H7 (cell line): ENCODE data around the gene MYRIP. TPM values are rescaled to one million over a fixed set of nuclear protein-coding genes. Genes with fewer than 3 reads are reported as not detected.

Experiments used
- DNase-seq: peaks from one replicate; pipeline ENCODE4 v3.0.0; 2012
- H3K27me3 ChIP-seq: 2 replicates; pipeline ENCODE4 v1.6.0; 2011; ENCODE audit warnings: mild to moderate bottlenecking, low read length; ENCODE audit not compliant: control insufficient read depth, insufficient read depth
- H3K36me3 ChIP-seq: replicated peaks from 2 replicates; pipeline ENCODE4 v1.5.1; 2011; ENCODE audit warnings: low read length; ENCODE audit not compliant: control insufficient read depth, insufficient read depth
- H3K4me3 ChIP-seq: 2 replicates; pipeline ENCODE4 v1.5.1; 2011; ENCODE audit warnings: low read depth, mild to moderate bottlenecking, control low read depth, low read length, moderate library complexity; ENCODE audit not compliant: insufficient read depth
- total RNA-seq: library from RNA; depleted of rRNA; stranded (reverse); fragments of >200 nt; shearing (Covaris generic); gene quantifications from 2 replicates; pipeline ENCODE4 v1.2.3, GENCODE V29; 2014

The MYRIP gene
- total RNA-seq, 1 experiment from 2014 or later, result 7.8 TPM

- no peaks in the 10 kb centered on the region for H3K27me3 ChIP-seq
- no peak overlapping the region for H3K4me3 ChIP-seq
- DNase-seq, result no peak
Measured at GRCh38 chr3:39903253-39903652, 93.8 kb downstream of the MYRIP start.

GRCh38 chr3:39905788-39906187, 96.4 kb downstream of the MYRIP start:
- H3K4me3 ChIP-seq, result no peak overlapping the region
- no peak for DNase-seq
- no peaks in the 10 kb centered on the region for H3K36me3 ChIP-seq
- no peaks in the 10 kb centered on the region for H3K27me3 ChIP-seq

More at GRCh38 chr3:39903253-39903652, 93.8 kb downstream of the MYRIP start:
- no peaks in the 10 kb centered on the region for H3K36me3 ChIP-seq

DNA sequence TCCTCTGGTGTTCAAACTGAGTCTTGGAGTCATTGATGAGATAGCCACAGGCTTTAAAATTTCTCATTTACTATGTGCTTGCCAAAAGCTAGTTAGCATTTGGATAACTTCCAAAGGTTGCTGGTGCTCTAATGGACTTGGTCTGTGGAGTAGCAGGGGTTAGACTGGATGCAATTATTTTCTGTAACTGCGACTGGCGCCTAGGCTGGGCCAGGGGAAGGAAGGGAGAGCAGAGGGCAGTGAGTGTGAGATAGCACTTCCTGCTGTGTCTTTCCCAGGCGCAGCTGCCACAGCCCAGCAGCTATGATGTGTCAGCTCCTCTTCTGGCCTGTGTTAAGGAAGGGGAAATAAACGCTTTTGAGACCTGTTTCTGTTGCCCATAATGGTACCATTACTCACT, 98.6 kb downstream of the MYRIP start:
- Histone ChIP-seq H3K27me3 (no peaks in the 10 kb centered on the region), H3K36me3 (no peaks in the 10 kb centered on the region), H3K4me3 (no peak overlapping the region)
- DNase-seq, result no peak

GRCh38 chr3:39910135-39910534, 100.7 kb downstream of the MYRIP start:
- Histone ChIP-seq H3K36me3 (no peaks in the 10 kb centered on the region), H3K27me3 (no peaks in the 10 kb centered on the region), H3K4me3 (no peak overlapping the region)
- DNase-seq, result no peak

DNA sequence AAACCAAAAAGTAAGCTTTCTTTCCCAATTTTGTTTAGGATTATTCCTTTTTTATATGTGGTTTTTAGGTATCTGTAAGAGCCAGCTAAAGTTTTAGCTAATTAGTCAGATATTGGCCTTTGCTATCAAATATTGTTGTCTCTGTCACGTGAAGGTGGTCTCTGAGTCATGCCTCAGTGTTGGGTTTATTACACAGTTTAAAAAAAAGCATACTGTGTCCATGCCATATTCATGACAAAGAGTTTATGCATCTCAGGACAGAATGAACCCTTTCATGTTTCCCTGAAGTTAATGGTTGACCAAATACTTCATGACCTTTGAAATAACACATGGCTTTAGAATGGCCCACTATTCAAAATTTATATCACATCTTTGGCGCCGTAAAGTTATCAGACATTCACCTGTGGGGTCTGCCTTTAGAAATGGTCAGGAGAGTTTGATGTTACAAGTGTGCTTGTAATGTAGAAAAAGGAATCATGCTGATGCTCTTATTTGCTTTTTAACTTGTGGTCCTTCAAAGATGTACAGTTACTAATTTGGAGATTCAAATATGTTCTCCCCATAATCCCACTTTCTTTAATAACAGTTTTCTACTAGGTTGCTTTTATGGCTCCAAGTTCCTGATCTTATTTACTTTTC, 101.5 kb downstream of the MYRIP start:
- DNase-seq, result no peak
- H3K4me3 ChIP-seq, result no peak overlapping the region
- H3K36me3 ChIP-seq, result no peaks in the 10 kb centered on the region
- H3K27me3 ChIP-seq, result no peaks in the 10 kb centered on the region

- H3K4me3 ChIP-seq, result no peak overlapping the region
- H3K36me3 ChIP-seq, result no peaks in the 10 kb centered on the region
- DNase-seq, result peak; percentile 38
- no peaks in the 10 kb centered on the region for H3K27me3 ChIP-seq
Measured at GRCh38 chr3:39911465-39912309, 102.3 kb downstream of the MYRIP start.

GRCh38 chr3:39915027-39915426, 105.6 kb downstream of the MYRIP start:
- Histone ChIP-seq H3K27me3 (no peaks in the 10 kb centered on the region), H3K4me3 (no peak overlapping the region), H3K36me3 (no peaks in the 10 kb centered on the region)
- no peak for DNase-seq

DNA sequence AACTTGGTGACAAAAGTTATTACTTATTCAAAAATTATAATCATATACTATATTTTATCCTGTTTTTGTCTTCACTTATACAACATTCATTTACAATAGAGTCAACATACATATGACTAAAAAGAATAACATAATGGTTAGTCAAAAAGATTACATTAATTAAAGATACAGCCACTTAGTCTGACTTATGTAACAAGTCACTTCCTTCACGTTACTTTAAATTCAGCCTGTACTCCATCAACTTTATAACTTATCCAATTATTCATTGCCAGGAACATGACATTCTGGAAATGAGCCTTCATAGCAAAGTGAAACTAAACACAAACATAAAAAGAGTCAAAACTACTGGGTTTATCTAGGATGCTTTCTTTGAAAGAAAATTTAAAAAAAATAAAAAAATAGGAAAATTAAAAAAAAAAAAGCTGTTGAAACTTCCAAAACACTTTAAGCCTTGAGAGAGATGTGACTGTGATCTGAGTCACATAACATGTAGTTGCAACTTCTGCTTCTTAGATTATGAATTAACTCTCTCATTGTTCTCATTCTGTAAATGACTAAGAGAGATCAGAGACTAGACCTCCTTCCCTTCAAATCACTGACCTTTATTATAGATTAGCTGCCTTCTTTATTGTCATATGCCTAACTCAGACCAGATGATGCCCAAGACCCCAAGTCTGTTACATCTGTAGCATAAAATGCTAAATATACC, 107.8 kb downstream of the MYRIP start:
- no peak for DNase-seq

DNA sequence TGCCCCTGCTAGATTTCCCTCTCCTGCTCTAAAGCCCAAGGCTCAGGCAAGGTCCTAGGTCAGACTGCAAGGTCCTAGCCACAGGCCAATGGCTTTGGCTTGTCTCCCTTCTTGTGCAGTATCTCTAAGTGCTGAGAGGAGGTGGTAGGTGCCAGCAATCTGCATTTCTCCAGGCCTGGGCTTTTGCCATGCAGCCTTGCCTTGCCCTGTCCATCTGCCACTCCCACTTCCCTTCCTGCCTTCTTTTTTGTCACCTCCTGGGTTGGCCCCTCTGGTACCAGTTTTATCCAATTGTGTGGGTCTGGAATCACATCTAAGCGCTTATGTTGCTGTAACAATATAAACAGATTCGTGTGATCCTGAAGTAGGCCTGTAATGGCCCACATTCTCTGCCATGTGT, 109.9 kb downstream of the MYRIP start:
- H3K27me3 ChIP-seq, result no peaks in the 10 kb centered on the region
- H3K4me3 ChIP-seq, result no peak overlapping the region

More for the DNA sequence above, 107.8 kb downstream of the MYRIP start:
- Histone ChIP-seq H3K4me3 (no peak overlapping the region), H3K27me3 (no peaks in the 10 kb centered on the region), H3K36me3 (no peaks in the 10 kb centered on the region)

GRCh38 chr3:39920271-39920670, 110.9 kb downstream of the MYRIP start:
- no peaks in the 10 kb centered on the region for H3K36me3 ChIP-seq
- no peak for DNase-seq
- no peaks in the 10 kb centered on the region for H3K27me3 ChIP-seq
- no peak overlapping the region for H3K4me3 ChIP-seq

More for the DNA sequence above, 109.9 kb downstream of the MYRIP start:
- no peak for DNase-seq
- H3K36me3 ChIP-seq, result no peaks in the 10 kb centered on the region

- DNase-seq, result no peak
Measured at GRCh38 chr3:39927479-39927878, 118.1 kb downstream of the MYRIP start.

GRCh38 chr3:39933986-39934693, 124.7 kb downstream of the MYRIP start:
- no peak overlapping the region for H3K4me3 ChIP-seq
- no peak for DNase-seq
- no peaks in the 10 kb centered on the region for H3K27me3 ChIP-seq
- H3K36me3 ChIP-seq, result no peaks in the 10 kb centered on the region

More at GRCh38 chr3:39927479-39927878, 118.1 kb downstream of the MYRIP start:
- H3K4me3 ChIP-seq, result no peak overlapping the region
- no peaks in the 10 kb centered on the region for H3K27me3 ChIP-seq
- no peaks in the 10 kb centered on the region for H3K36me3 ChIP-seq

DNA sequence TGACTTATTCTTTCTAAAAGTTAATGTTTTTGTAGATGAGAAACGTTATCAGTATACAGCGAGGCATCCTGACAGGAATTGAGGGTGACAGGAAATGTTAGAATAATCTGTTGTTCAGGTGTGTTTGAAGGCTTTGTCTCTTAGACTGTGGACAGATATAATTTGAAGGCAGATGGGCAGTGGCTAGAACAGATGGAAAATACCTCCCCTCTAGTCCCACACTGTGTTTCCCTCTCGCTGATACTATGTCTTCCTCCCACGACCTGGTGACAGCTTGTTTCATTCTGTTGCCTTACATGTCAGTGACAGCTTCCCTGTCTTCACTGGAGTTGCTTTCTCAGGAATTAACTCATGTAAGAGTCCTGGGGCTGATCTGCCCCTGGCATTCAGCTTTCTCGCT, 125.3 kb downstream of the MYRIP start:
- Histone ChIP-seq H3K36me3 (no peaks in the 10 kb centered on the region), H3K27me3 (no peaks in the 10 kb centered on the region), H3K4me3 (no peak overlapping the region)
- no peak for DNase-seq

GRCh38 chr3:39935261-39935660, 125.9 kb downstream of the MYRIP start:
- no peaks in the 10 kb centered on the region for H3K27me3 ChIP-seq
- H3K36me3 ChIP-seq, result no peaks in the 10 kb centered on the region
- no peak for DNase-seq
- H3K4me3 ChIP-seq, result no peak overlapping the region
